Left ventricle myocardium inferior (tissue), 1 donor: ENCODE data around the gene BCL11B. TPM values are rescaled to one million over a fixed set of nuclear protein-coding genes. Genes with fewer than 3 reads are reported as not detected.

Experiments used
- DNase-seq: peaks from one replicate; pipeline ENCODE4 v3.0.0-alpha.2; 2020
- H3K27ac ChIP-seq: fragments of 200-600 bp; replicated peaks from 2 replicates; pipeline ENCODE4 v1.8.0; 2021
- H3K27me3 ChIP-seq: fragments of 200-600 bp; 2 replicates; pipeline ENCODE4 v1.8.0; 2021; ENCODE audit warnings: low read depth
- H3K36me3 ChIP-seq: fragments of 200-600 bp; 2 replicates; pipeline ENCODE4 v1.8.0; 2021
- H3K4me1 ChIP-seq: fragments of 200-600 bp; 2 replicates; pipeline ENCODE4 v1.8.0; 2021
- H3K4me3 ChIP-seq: fragments of 200-600 bp; 2 replicates; pipeline ENCODE4 v1.8.0; 2021; ENCODE audit warnings: mild to moderate bottlenecking, moderate library complexity
- H3K9me3 ChIP-seq: fragments of 200-600 bp; replicated peaks from 2 replicates; pipeline ENCODE4 v1.8.0; 2021
- CTCF ChIP-seq: fragments of 200-600 bp; IDR thresholded peaks from 2 replicates; pipeline ENCODE4 v1.8.0; 2021; ENCODE audit warnings: antibody characterized with exemption, mild to moderate bottlenecking, borderline replicate concordance
- intact Hi-C: fragments of 100-400 bp; cut with micrococcal nuclease; formaldehyde crosslinking; loops from one replicate; pipeline ENCODE4 v1.11.0; 2022
- total RNA-seq: library from RNA; stranded (reverse); fragmentation: NEBNext Ultra II Directional; extraction: Animal tissue kit (Norgen Biotek cat#: 25700); gene quantifications from one replicate; pipeline ENCODE4 v1.2.1, GENCODE V29; 2021
- donor health status: DM: no; HTN: yes; CAD: no; lungs with severe emphysema.

The BCL11B gene
- total RNA-seq, 1 donor from 2014 or later: 0.11 TPM

GRCh38 chr14:99164712-99165111 lies 107.3 kb downstream of the BCL11B start:
- TF ChIP-seq CTCF: no peak
- Histone ChIP-seq H3K27ac (no peak overlapping the region), H3K4me1 (no peaks in the 10 kb centered on the region), H3K4me3 (no peak overlapping the region), H3K36me3 (no peaks in the 10 kb centered on the region), H3K9me3 (peaks cover 13% of the 10 kb centered on the region), H3K27me3 (peaks cover 56% of the 10 kb centered on the region)
- intact Hi-C loops: no loop called here
- no peak for DNase-seq

GRCh38 chr14:99163446-99163845 lies 108.6 kb downstream of the BCL11B start:
- intact Hi-C loops: no loop called here

DNA sequence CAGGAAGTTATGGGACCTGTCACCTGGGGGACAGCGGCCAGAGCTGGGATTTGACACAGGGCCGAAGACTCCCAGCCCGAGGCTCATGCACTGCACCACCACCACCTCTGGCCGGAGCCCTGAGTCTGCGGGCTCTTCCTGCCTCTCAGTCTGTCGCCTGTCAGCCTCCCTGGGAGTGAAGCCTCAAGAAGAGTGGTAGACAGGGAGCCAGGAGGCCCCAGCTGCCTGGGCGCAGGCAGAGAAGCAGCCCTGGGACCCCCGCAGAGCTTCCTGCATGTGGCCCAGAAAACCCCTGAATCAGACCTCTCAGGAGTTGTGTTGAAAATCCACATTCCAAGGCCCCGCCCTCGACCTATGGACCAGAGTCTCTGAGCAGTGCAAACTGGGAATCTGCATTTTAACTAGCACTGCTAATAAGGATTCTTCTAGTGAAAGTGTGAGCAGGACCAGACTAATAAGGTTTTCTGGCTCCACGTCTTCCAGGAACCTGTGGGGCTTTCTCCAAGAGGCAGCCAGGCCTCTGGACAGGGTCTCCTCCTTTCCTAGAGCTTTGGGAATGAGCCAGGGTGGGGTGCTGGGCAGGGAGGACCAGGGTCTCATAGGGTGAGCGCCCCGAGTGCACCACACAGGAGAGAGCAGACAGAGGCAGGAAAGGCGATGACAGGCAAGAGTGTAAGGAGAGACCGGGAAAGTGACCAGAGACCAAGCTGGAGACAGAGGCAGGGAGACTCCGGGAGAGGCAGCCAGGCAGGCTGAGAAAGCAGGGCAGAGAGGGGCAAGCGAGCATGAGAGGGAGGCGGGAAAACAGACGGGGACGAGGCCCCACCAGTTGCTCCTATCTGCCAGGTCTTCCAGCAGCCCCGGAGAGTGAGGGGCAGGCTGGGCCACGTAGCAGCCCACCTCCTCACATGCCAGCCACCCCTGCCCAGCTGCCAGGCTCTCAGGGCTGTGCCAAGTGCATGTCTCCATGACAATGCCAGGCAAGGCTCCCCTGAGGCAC lies 112.4 kb downstream of the BCL11B start:
- TF ChIP-seq CTCF: no peak
- no peak overlapping the region for H3K4me3 ChIP-seq
- intact Hi-C loops: no loop called here
- no peaks in the 10 kb centered on the region for H3K36me3 ChIP-seq
- peaks cover 13% of the 10 kb centered on the region for H3K4me1 ChIP-seq
- no peak for DNase-seq
- H3K9me3 ChIP-seq: peaks cover 13% of the 10 kb centered on the region
- peaks cover 57% of the 10 kb centered on the region for H3K27me3 ChIP-seq
- no peak overlapping the region for H3K27ac ChIP-seq

More at GRCh38 chr14:99163446-99163845, 108.6 kb downstream of the BCL11B start:
- peaks cover 64% of the 10 kb centered on the region for H3K27me3 ChIP-seq
- H3K4me1 ChIP-seq: no peaks in the 10 kb centered on the region
- no peak overlapping the region for H3K4me3 ChIP-seq
- DNase-seq: no peak
- no peak for TF ChIP-seq CTCF
- H3K9me3 ChIP-seq: peaks cover 13% of the 10 kb centered on the region
- no peaks in the 10 kb centered on the region for H3K36me3 ChIP-seq
- no peak overlapping the region for H3K27ac ChIP-seq

- Histone ChIP-seq H3K9me3 (peaks cover 13% of the 10 kb centered on the region), H3K36me3 (no peaks in the 10 kb centered on the region), H3K4me3 (no peak overlapping the region), H3K27me3 (peaks cover 56% of the 10 kb centered on the region), H3K4me1 (peaks cover 13% of the 10 kb centered on the region), H3K27ac (no peak overlapping the region)
- intact Hi-C loops: no loop called here
- no peak for TF ChIP-seq CTCF
- DNase-seq: no peak
These were observed 113.3 kb downstream of the BCL11B start for GRCh38 chr14:99158646-99159165.

DNA sequence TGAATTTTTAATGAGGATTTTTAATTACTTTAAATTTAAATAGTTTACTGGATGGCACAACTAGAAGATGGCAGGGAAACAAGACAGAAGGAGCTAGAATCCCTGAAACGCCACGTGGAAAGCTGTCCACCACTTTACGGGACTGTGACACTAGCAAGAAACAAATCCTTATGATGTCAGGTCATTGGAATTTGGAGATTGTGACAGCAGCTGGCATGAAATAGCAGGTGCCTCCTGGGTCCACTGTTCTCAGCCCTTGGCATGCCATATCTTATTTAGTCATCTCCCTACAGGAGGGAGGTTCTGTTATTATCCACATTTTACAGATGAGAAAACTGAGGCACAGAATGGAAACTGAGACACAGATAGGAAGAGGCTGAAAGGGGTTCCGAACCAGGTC lies 113.8 kb downstream of the BCL11B start:
- Histone ChIP-seq H3K27ac (no peak overlapping the region), H3K9me3 (peaks cover 13% of the 10 kb centered on the region), H3K27me3 (peaks cover 58% of the 10 kb centered on the region), H3K36me3 (no peaks in the 10 kb centered on the region), H3K4me3 (no peak overlapping the region), H3K4me1 (peaks cover 13% of the 10 kb centered on the region)
- TF ChIP-seq CTCF: no peak
- intact Hi-C loops: no loop called here
- no peak for DNase-seq
